Cardiac muscle cell (in vitro differentiated cells and primary cell): ENCODE measurements around the gene SH2D1B. TPM values are rescaled to one million over a fixed set of nuclear protein-coding genes. Genes with fewer than 3 reads are reported as not detected.

Experiments used
- DNase-seq, 2 donors: peaks; one replicate each; pipeline versions ENCODE4 v3.0.0 to v3.0.0-alpha.2; 2010 to 2017; ENCODE audit warnings: low read depth in 1 of 2, low spot score in 1 of 2
- H3K27ac ChIP-seq: fragments of 200-600 bp; sonication (generic); 2 replicates; pipeline ENCODE4 v1.5.1; 2016
- H3K27me3 ChIP-seq: fragments of 200-600 bp; sonication (generic); 2 replicates; pipeline ENCODE4 v1.6.0; 2016; ENCODE audit warnings: control low read depth
- H3K36me3 ChIP-seq: fragments of 200-600 bp; sonication (generic); 2 replicates; pipeline ENCODE4 v1.5.1; 2016; ENCODE audit warnings: control low read depth
- H3K4me1 ChIP-seq: fragments of 200-600 bp; sonication (generic); 2 replicates; pipeline ENCODE4 v1.8.1; 2017; ENCODE audit warnings: low read depth, mild to moderate bottlenecking, mixed run types
- H3K4me3 ChIP-seq: fragments of 200-600 bp; sonication (generic); 2 replicates; pipeline ENCODE4 v1.5.1; 2016; ENCODE audit warnings: mild to moderate bottlenecking
- H3K9me3 ChIP-seq: fragments of 200-600 bp; sonication (generic); 2 replicates; pipeline ENCODE4 v1.5.1; 2017; ENCODE audit warnings: low read depth, mild to moderate bottlenecking, control low read depth
- CTCF ChIP-seq: IDR thresholded peaks from 2 replicates; pipeline ENCODE4 v1.5.1; 2012; ENCODE audit warnings: low read depth, mild to moderate bottlenecking, low read length
- polyA plus RNA-seq: library from polyadenylated mRNA; unstranded; fragments of >200 nt; fragmentation: Nextera tagmentation; extraction: Ambion mirVana; gene quantifications from 2 replicates; pipeline ENCODE4 v1.2.1, GENCODE V29; 2016
- total RNA-seq: library from RNA; depleted of rRNA; stranded (reverse); fragments of >200 nt; gene quantifications from 2 replicates; pipeline ENCODE4 v1.2.3, GENCODE V29; 2016

The SH2D1B gene
- total and polyA plus RNA-seq, 2 experiments from 2014 or later: 0.06 to 0.26 TPM

GRCh38 chr1:162361349-162361748 is 50.6 kb downstream of the SH2D1B start:
- H3K27me3 ChIP-seq: no peaks in the 10 kb centered on the region
- peaks cover 4% of the 10 kb centered on the region for H3K36me3 ChIP-seq
- H3K4me3 ChIP-seq: no peak overlapping the region
- no peaks in the 10 kb centered on the region for H3K9me3 ChIP-seq
- H3K4me1 ChIP-seq: peaks cover 4% of the 10 kb centered on the region
- no peak overlapping the region for H3K27ac ChIP-seq
- no peak for DNase-seq
- TF ChIP-seq CTCF: no peak

GRCh38 chr1:162360874-162361260 is 51.1 kb downstream of the SH2D1B start:
- no peaks in the 10 kb centered on the region for H3K9me3 ChIP-seq
- DNase-seq: no peak
- TF ChIP-seq CTCF: no peak
- H3K27me3 ChIP-seq: no peaks in the 10 kb centered on the region
- H3K4me1 ChIP-seq: peaks cover 9% of the 10 kb centered on the region
- no peak overlapping the region for H3K4me3 ChIP-seq
- peaks cover 4% of the 10 kb centered on the region for H3K36me3 ChIP-seq
- no peak overlapping the region for H3K27ac ChIP-seq

GRCh38 chr1:162360237-162360873 is 51.6 kb downstream of the SH2D1B start:
- H3K36me3 ChIP-seq: peaks cover under 1% of the 10 kb centered on the region
- no peak overlapping the region for H3K4me3 ChIP-seq
- DNase-seq: no peak
- no peak for TF ChIP-seq CTCF
- no peaks in the 10 kb centered on the region for H3K9me3 ChIP-seq
- H3K27me3 ChIP-seq: no peaks in the 10 kb centered on the region
- no peak overlapping the region for H3K27ac ChIP-seq
- peaks cover 10% of the 10 kb centered on the region for H3K4me1 ChIP-seq

GRCh38 chr1:162359523-162360236 is 52.3 kb downstream of the SH2D1B start:
- no peak for DNase-seq
- no peak overlapping the region for H3K4me3 ChIP-seq
- H3K27me3 ChIP-seq: no peaks in the 10 kb centered on the region
- no peak overlapping the region for H3K27ac ChIP-seq
- peaks cover 10% of the 10 kb centered on the region for H3K4me1 ChIP-seq
- no peak for TF ChIP-seq CTCF
- no peaks in the 10 kb centered on the region for H3K9me3 ChIP-seq
- H3K36me3 ChIP-seq: no peaks in the 10 kb centered on the region

GRCh38 chr1:162358928-162359327 is 53.0 kb downstream of the SH2D1B start:
- no peaks in the 10 kb centered on the region for H3K9me3 ChIP-seq
- DNase-seq: no peak
- H3K4me1 ChIP-seq: peaks cover 6% of the 10 kb centered on the region
- no peak for TF ChIP-seq CTCF
- no peaks in the 10 kb centered on the region for H3K36me3 ChIP-seq
- no peaks in the 10 kb centered on the region for H3K27me3 ChIP-seq
- no peak overlapping the region for H3K27ac ChIP-seq
- no peak overlapping the region for H3K4me3 ChIP-seq
